HG02642 (cell line): ENCODE measurements around the gene FGGY.
"Not testable (repeated sequence)": the region's sequence is repeated elsewhere in the genome, so short reads cannot be mapped to it uniquely, and the experiment has no call there.

ENCODE experiments used
- ATAC-seq: cut with Tn5 transposase; IDR thresholded peaks from one replicate; pipeline ENCODE4 v1.9.1; 2021; ENCODE audit warnings: mild to moderate bottlenecking; ENCODE audit not compliant: unreplicated experiment, poor library complexity

Gene FGGY

GRCh38 chr1:59285691-59286090 is 11.2 kb upstream of the FGGY start:
- ATAC-seq: no peak

- ATAC-seq: no peak
Measured at GRCh38 chr1:59288046-59288445, 8.8 kb upstream of the FGGY start.

- no peak for ATAC-seq
Measured at GRCh38 chr1:59289570-59289969, 7.3 kb upstream of the FGGY start.

- ATAC-seq: peak; percentile 85
Measured at GRCh38 chr1:59290193-59290949, 6.5 kb upstream of the FGGY start.

- ATAC-seq: no peak
Measured at GRCh38 chr1:59291561-59291960, 5.3 kb upstream of the FGGY start.

- ATAC-seq: no peak
Measured at GRCh38 chr1:59292562-59292961, 4.3 kb upstream of the FGGY start.

GRCh38 chr1:59293206-59293605 is 3.7 kb upstream of the FGGY start:
- no peak for ATAC-seq

- ATAC-seq: no peak
Measured at GRCh38 chr1:59293849-59294248, 3.0 kb upstream of the FGGY start.

GRCh38 chr1:59294423-59294822 is 2.5 kb upstream of the FGGY start:
- ATAC-seq: no peak

- ATAC-seq: no peak
Measured at GRCh38 chr1:59295618-59296017, 1.3 kb upstream of the FGGY start.

- ATAC-seq: no peak
Measured at GRCh38 chr1:59298026-59298583, 1.2 kb downstream of the FGGY start.

GRCh38 chr1:59298710-59299346 is 1.9 kb downstream of the FGGY start:
- no peak for ATAC-seq

- not testable (repeated sequence) for ATAC-seq
Measured at GRCh38 chr1:59299670-59300069, 2.8 kb downstream of the FGGY start.

GRCh38 chr1:59302297-59302696 is 5.4 kb downstream of the FGGY start:
- ATAC-seq: no peak

- no peak for ATAC-seq
Measured at GRCh38 chr1:59302871-59303270, 6.0 kb downstream of the FGGY start.

GRCh38 chr1:59305188-59305587 is 8.3 kb downstream of the FGGY start:
- ATAC-seq: no peak

GRCh38 chr1:59307591-59307990 is 10.7 kb downstream of the FGGY start:
- ATAC-seq: no peak

- no peak for ATAC-seq
Measured at GRCh38 chr1:59308839-59309238, 11.9 kb downstream of the FGGY start.

GRCh38 chr1:59309392-59309791 is 12.5 kb downstream of the FGGY start:
- ATAC-seq: no peak

- no peak for ATAC-seq
Measured at GRCh38 chr1:59309795-59310548, 13.1 kb downstream of the FGGY start.
